Activated T-cell treated with anti-CD3 and anti-CD28 coated beads for 48 hours (primary cell): ENCODE results near the gene LCOR.
"Not testable (repeated sequence)": the region's sequence is repeated elsewhere in the genome, so short reads cannot be mapped to it uniquely, and the experiment has no call there.

Experiments used
- DNase-seq: peaks from one replicate; pipeline ENCODE4 v3.0.0-alpha.2; 2020; ENCODE audit warnings: low read depth

Gene LCOR

DNA sequence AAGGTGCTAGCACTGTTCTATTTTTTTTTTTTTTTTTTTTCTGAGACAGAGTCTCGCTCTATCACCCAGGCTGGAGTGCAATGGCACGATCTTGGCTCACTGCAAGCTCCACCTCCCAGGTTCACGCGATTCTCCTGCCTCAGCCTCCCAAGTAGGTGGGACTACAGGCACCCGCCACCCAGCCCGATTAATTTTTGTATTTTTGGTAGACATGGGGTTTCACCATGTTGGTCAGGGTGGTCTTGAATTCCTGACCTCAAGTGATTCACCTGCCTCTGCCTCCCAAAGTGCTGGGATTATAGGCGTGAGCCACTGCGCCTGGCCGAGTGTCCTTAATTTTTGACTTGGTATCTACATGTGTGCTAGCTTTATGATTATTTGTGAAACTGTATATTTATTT lies 201.7 kb downstream of the LCOR start:
- DNase-seq, result not testable (repeated sequence)

DNA sequence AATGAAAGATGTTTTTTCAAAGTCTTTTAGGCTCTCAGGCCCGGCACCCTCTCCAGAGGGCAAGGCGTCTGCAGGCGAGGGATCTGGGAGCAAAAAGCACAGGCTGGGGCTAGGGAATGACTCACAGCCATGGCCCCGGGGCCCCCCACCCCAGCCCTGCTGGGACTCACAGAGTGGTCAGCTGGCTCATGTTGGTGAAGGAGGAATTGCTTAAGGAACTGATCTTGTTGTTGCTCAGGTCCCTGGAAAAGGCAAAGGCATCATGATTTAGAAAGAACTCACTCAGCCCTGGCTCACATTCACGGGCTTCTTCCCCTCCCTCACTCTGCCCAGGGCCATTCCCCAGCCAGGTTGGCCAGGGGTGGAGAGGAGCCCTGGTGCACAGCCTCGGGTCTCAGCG lies 202.2 kb downstream of the LCOR start:
- no peak for DNase-seq

DNA sequence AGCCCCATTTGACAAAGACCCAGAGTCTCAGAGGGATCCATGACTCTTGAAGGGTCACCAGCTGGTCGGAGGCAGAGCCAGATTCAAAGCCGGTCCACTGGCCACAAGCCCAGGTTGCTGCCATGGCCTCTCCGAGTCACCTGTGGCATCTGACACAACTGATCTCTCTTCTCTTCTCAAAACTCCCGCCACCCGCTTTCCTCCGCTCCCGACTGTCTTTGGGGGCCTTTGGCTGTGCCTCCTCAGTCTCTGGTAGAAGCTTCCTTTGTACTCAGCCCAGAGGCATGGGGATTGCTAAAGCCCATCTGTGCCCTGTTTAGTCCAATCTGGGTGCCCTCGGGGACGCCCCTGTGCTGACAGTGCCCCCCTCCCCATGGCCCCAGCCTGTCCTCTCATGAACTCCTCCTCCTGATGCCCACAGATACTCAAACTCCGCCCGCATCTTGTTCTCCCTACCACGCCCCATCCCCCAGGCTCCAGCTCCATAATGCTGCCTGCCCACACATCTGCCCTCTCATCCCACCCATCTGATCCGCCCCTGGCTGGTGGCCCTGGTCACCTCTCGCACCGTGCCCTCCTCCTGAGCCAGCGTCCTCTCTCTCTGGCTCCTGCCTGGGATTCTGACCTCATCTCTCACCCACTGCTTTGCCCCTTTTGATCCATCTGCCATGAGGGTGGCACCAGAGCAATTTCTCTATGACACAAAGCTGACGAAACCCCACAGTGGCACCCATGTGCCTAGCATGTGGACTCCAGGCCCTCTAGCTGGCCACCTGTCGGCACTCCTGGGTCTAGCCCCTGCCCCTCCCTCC lies 203.1 kb downstream of the LCOR start:
- no peak for DNase-seq

DNA sequence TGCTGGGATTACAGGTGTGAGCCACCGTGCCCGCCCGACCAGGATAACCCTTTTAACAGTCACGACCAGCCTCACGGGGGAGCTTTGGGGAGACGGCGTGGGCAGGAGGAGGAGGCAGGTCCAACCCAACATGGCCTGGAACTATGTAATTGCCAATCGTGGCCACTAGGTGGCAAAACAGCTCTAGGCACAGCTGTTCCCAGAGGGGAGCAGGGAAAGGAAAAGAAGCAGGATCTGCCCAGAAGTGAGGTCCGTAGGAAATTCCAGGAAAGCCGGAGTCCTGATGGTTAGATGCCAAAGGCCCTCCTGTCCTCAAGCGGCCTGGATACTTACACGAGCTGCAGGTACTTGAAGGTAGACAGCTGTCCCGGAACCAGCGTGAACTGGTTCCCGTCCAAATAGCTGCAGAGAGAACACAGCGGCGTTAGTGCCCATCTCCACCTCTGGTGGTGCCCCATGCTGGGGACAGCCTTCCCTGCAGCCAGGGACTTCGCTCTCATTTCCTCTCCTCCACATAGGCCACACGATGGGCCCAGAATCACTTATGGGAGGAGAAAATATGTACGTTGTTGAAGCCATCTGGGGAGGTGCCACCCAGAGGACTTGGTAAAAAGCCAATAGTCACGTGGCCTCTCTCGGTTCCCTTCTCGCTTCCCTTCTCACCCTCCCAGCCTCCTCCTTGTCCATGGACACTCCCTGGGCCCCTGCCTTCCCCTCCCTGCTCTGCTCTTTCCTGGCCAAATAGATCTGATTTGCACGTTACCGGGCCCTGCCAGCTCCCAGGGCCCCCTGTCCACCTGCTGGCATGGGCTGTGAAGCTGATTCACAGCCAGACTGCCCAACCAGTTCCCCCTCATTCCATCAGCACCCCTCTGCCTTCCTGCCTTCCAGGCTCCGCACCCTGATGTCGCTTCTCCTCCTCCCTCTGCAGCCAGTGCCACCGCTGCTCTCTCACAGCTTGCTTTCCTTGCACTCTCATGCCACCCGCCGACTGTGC lies 205.6 kb downstream of the LCOR start:
- DNase-seq, result peak; percentile 66

DNA sequence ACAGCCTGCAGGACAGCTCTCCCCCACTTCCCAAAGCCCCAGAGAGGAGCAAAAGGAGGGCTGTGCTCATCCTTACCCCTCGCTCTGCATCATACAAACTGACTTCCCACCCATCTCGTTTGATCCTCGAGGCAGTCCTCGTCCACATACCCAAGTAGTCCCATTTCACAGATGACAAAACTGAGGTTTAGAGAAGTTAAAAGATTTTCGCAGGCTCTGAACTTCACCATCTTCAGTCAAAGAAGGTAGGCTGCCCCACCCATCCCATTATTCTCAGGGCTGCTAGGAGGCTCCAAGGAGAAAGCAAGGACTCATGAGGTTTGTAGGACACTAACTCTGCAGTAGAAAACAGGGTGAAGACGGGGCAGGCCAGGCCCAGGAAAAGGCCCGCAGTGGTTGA lies 206.6 kb downstream of the LCOR start:
- no peak for DNase-seq

DNA sequence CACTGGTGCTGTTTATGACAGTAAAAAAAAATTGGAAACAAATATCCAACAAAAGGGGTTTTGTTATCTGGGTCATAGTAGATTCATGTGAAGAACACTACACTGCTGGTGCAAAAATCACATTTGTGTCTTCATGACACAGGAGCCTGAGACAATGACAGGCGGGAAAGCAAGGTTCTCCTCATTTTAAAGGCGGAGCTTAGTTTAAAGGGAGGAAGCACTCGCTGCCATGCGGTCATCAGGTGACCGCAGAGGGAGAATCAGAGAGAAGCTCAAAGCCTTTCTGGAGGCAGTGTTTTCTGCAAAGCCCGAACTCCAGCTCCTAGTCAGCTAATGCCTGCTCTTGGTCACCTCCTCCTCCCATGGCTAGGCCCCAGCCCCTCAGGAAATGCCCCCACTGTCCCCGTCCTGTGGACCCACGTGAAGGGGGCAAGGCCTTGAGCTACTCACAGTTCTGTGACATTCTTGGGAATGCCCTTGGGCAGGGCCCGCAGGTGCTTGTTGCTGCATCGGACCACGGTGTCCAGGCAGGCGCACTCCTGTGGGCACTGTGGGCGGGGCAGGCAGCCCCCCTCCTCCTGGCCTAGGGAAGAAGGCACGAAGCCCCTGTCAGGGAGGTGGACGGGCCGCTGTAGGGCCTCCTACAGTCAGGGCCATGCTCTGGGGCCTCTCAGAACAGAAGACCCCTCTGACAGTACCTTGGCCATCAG lies 207.6 kb downstream of the LCOR start:
- no peak for DNase-seq

DNA sequence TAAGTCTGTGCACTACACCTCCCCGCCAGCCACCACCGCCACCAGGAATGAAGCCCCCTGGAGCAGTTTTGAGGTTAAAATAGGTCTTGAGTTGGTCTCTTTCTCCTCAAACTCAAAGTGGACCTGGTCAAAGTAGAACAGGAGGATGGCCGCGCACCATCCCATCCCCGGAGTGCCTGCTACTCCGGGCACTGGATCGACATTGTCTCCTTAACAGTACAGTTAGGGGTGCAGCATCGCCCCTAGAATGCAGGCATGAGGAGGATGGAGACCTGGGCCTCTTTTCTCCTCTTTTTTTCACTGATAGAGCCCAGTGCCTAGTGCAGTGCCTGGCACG lies 208.1 kb downstream of the LCOR start:
- DNase-seq, result no peak

DNA sequence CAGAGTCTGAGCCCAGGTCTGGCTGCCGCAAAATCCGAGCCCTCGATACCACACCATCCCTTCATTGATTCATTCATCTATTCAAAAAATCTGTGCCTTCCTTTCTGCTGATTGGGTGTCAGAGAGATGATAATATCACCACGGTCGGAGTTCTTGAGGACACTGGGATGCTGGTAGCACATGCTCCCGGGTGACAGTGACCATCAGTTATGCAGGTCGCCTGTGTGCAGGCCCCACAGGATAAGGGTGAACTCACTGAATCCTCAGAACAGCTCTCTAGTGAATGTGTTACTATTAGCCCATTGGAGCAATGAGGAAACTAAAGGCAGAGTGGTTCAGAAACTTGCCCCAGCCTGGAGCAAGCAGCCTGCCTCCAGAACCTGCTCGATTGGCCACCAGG lies 208.6 kb downstream of the LCOR start:
- DNase-seq, result no peak

DNA sequence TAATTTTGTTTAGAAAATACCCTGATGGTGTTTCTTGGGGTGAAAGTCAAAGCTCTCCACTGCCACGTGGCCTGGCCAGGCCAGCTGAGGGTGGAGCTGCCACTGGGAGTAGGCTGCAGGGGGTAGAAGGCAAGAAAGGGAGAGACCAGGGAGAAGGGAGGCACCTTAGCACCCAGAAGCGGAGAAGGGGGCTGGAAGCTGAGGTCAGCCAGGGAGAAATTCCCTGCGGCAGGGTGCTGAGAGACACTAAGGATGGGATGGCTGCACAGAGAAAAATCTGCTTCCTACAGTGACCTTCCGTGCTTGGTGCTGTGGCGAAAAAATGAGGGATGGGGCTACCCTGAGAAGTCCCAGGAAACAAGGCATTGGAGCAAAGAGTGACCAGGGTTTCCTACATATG lies 210.0 kb downstream of the LCOR start:
- no peak for DNase-seq

DNA sequence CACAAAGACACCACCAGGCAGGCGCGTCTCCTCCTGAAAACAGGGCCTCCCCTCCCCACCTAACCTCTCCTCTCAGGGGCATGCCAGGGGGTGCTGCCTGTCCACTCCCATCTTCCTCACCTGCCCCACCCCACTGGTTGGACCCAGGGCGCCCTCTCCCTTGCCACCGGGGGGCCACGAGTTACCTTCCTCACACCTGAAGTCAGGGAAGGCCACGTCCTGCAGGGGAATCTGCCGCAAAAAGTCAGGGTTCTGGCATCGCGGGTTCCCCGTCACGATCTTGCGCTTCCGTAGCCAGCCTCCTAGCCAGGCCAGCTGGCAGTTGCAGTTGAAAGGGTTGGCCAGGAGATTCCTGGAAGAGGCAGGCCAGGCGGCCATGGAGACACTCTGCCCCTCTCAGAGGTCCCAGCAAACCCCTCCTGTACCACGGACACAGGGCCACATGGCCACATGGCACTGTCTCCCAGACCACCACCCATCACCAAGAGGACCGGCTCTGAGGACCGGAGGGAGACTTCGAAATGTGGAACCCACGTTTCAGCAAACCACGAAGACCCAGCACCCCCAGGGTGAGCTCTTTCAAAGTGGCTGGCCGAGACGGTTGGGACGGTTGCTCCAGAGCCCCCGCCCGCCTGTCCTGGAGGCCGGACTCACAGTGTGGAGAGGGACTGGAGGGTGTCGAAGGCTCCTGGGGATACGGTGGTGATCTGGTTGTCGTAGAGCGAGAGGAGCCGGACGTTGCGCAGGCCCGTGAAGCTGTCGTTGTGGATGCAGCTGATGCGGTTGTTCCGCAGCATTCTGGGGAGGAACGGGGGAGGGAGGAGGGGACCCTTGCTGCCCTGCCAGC lies 210.8 kb downstream of the LCOR start:
- no peak for DNase-seq

DNA sequence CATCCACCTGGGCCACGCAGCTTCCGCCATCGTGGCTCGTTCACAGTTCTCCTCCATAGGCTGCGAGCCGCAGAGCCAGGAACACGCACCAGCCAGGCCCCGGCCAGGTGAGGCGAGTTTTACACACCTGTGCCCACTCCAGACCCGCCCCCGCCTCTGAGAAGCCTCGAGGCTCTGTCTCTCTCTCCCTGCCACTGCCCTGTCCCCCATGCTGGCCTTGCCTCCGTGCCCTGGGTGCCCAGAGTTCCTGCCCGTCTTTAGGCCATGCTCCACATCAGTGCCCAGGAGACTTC lies 211.4 kb downstream of the LCOR start:
- DNase-seq, result no peak
